HL-60 (cell line): ENCODE measurements around the gene C4B.
A peak's percentile ranks its signal among the peaks of the same experiment; 100 is the strongest.

ENCODE experiments used
- DNase-seq, 2 experiments: peaks; one replicate each; pipeline ENCODE4 v3.0.0-alpha.2; 2010 to 2020; ENCODE audit warnings: low read depth in 1 of 2, low spot score in 1 of 2
- H3K27ac ChIP-seq: fragments of 250-450 bp; sonication (Bioruptor Pico); replicated peaks from 2 replicates; pipeline ENCODE4 v1.5.1; 2020; ENCODE audit warnings: mild to moderate bottlenecking, moderate library complexity
- H3K27me3 ChIP-seq: fragments of 250-450 bp; sonication (Bioruptor Pico); 2 replicates; pipeline ENCODE4 v1.5.1; 2021; ENCODE audit warnings: mild to moderate bottlenecking, moderate library complexity; ENCODE audit not compliant: insufficient read depth, poor library complexity, severe bottlenecking
- H3K4me3 ChIP-seq: replicated peaks from 2 replicates; pipeline ENCODE4 v1.5.1; 2011; ENCODE audit warnings: mild to moderate bottlenecking, control low read depth, low read length; ENCODE audit not compliant: insufficient read depth
- CTCF ChIP-seq: IDR thresholded peaks from one replicate; pipeline ENCODE4 v1.5.1; 2011; ENCODE audit warnings: low read length, control low read depth, inconsistent platforms; ENCODE audit not compliant: insufficient read depth
- GABPA ChIP-seq: IDR thresholded peaks from 2 replicates; pipeline ENCODE4 v1.6.1; 2012; ENCODE audit warnings: low read depth
- POLR2AphosphoS5 ChIP-seq: IDR thresholded peaks from 2 replicates; pipeline ENCODE4 v1.6.1; 2012; ENCODE audit warnings: low read depth
- REST ChIP-seq: IDR thresholded peaks from 2 replicates; pipeline ENCODE4 v1.6.1; 2012; ENCODE audit warnings: low read depth; ENCODE audit not compliant: insufficient replicate concordance
- SPI1 ChIP-seq: IDR thresholded peaks from 2 replicates; pipeline ENCODE4 v1.6.1; 2012; ENCODE audit warnings: low read depth, mild to moderate bottlenecking, borderline replicate concordance

C4B gene

GRCh38 chr6:32056254-32056653, 41.7 kb downstream of the C4B start:
- Histone ChIP-seq H3K27me3 (peaks cover 3% of the 10 kb centered on the region), H3K27ac (no peak overlapping the region), H3K4me3 (no peak overlapping the region)
- TF ChIP-seq SPI1 (no peak), REST (no peak), CTCF (no peak), GABPA (no peak), POLR2AphosphoS5 (no peak)
- no peak for DNase-seq

- Histone ChIP-seq H3K4me3 (no peak overlapping the region), H3K27ac (no peak overlapping the region), H3K27me3 (no peaks in the 10 kb centered on the region)
- no peak for TF ChIP-seq GABPA
- TF ChIP-seq POLR2AphosphoS5: no peak
- no peak for TF ChIP-seq REST
- no peak for TF ChIP-seq SPI1
- no peak for TF ChIP-seq CTCF
- DNase-seq: no peak
These were observed 43.4 kb downstream of the C4B start for GRCh38 chr6:32057966-32058365.

GRCh38 chr6:32058511-32058963, 43.9 kb downstream of the C4B start:
- TF ChIP-seq REST: no peak
- peak; percentile 21; the same call in 1 of the 2 replicates for TF ChIP-seq SPI1
- no peak for TF ChIP-seq GABPA
- DNase-seq: no peak
- no peak overlapping the region for H3K27ac ChIP-seq
- H3K4me3 ChIP-seq: no peak overlapping the region
- no peaks in the 10 kb centered on the region for H3K27me3 ChIP-seq
